ENCODE measurements around the gene SFMBT1.

Gene SFMBT1

GRCh38 chr3:52930748-52931147 is 115.1 kb downstream of the SFMBT1 start:
- DNase-seq (ENCODE audit: insufficient read length, low spot score): peak; percentile 10
- no peak for FAIRE-seq

DNA sequence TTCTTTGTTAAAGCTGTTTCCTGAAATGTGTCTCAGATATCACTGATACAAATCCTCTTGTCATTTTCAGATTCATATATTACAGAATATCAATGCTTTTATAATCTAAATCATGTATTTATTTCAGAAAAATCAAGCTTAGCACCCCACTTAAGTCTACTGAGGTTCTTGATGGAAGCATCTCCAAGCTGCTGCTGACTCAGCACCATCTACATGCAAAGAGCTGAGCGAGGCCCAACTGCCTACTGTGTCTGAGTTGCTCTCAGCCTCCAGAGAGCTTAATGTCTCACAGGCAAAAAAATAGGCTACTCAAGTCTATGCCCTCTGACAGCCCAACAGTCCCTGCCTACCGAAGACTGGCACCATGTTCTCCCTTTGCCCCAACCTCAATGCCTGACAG is 119.3 kb downstream of the SFMBT1 start:
- DNase-seq (ENCODE audit: insufficient read length, low spot score): no peak
- FAIRE-seq: no peak

- DNase-seq (ENCODE audit: insufficient read length, low spot score) (no peak), FAIRE-seq (no peak)
Measured at GRCh38 chr3:52925405-52926313, 120.2 kb downstream of the SFMBT1 start.

GRCh38 chr3:52923963-52924362 is 121.9 kb downstream of the SFMBT1 start:
- DNase-seq (ENCODE audit: insufficient read length, low spot score) (no peak), FAIRE-seq (no peak)

- no peak for DNase-seq (ENCODE audit: insufficient read length, low spot score)
Measured at GRCh38 chr3:52920841-52921240, 125.0 kb downstream of the SFMBT1 start.

DNA sequence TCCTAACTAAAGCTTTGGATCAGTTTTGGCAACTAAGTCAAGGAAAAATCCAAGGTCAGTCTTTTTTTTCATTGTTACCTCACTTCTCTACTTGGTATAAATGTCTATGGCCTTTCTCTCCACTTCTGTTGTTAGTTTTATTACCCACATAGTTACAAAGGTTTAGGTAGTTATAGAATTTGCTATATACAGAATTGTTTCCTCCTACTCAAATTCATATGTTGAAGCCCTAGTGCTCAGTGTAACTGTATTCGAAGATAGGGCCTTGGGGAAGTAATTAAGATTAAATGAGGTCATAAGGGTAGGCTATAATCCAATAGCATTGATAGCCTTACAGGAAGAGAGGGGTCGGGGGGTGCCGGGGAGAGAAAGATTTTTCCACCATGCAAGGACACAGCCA is 128.8 kb downstream of the SFMBT1 start:
- DNase-seq (ENCODE audit: insufficient read length, low spot score): no peak
- no peak for FAIRE-seq

More at GRCh38 chr3:52920841-52921240, 125.0 kb downstream of the SFMBT1 start:
- FAIRE-seq: no peak

DNA sequence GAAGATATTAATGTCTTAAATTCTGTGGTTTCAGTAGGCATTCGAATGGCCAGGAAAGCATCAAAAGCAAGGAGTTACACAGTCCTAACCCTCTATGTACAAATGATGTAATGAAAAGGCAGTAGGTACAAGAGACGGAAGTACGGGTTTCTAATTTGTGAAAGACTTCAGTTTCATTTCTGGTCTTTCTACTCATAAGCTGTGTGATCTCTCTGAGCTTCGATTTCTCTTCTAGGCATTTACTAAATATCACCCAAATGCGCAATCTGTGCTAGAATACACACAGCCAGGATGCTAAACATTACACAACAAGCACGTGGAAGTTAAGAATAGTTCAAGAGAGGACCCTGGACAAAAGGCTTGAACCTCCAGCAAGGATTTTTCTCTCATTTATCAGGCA is 130.6 kb downstream of the SFMBT1 start:
- DNase-seq (ENCODE audit: insufficient read length, low spot score) (no peak), FAIRE-seq (no peak)

DNA sequence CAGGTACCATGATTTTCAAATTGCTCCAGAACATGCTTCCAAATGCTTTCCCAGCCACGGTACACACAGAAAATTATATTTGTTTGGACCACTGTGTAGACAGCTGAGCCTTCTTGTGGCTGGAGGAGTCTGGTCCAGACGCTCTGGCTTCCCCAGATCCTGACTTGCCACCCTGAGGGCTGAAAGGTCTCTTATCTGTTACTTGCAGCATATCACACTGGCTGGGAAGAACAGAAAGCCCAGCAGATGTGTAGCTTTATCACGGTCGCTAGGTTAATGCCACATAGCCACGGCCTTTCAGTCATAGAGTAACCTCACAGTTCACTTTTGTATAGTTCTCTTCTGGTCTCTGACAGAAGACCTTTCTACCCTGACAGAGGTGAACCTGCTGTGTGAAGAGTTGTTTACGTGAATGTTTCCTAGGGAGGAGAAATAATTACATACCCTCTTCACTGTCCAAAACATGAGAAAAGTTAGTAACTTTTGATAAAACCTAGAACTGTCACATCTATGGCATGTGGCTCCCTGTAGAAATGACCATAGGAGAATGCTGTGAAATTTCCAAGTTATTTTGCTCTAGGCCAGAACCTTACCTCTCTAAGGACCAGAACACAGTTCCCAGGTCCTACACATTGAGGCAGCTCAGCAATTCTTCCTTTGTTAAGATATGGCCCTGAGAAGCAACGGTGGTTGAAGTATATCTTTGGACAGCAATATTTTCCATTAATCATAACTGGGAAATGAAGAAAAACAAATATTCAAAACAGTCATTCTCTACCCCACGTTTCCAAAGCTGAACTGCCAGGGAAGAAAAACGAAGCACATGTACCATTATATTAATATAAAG is 132.8 kb downstream of the SFMBT1 start:
- FAIRE-seq: no peak

DNA sequence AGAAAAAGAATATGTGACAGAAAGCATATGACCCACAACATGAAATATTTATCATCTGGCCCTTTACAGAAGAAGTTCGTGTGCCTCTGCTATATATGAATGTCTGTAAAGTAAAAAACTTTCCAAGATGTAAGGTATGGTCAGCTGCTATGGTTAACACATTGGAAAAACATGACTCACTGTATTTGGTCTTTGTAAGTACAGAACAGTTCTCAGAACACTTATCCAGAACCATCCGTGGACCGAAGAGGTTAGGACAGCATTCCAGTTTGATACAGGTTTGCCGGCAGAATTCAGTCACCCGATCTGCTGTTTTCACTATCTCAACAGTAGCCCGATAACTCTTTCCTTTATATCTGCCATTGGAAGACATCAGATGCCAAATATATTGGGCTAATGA is 135.1 kb downstream of the SFMBT1 start:
- FAIRE-seq (no peak), DNase-seq (ENCODE audit: insufficient read length, low spot score) (no peak)

More for the DNA sequence above, 132.8 kb downstream of the SFMBT1 start:
- DNase-seq (ENCODE audit: insufficient read length, low spot score): no peak

- no peak for FAIRE-seq
- no peak for DNase-seq (ENCODE audit: insufficient read length, low spot score)
Measured at GRCh38 chr3:52907497-52907896, 138.4 kb downstream of the SFMBT1 start.

- DNase-seq (ENCODE audit: insufficient read length, low spot score) (no peak), FAIRE-seq (no peak)
Measured at GRCh38 chr3:52904552-52904951, 141.3 kb downstream of the SFMBT1 start.

GRCh38 chr3:52904000-52904399 is 141.9 kb downstream of the SFMBT1 start:
- DNase-seq (ENCODE audit: insufficient read length, low spot score) (no peak), FAIRE-seq (peak; percentile 51)

- peak; percentile 96 for DNase-seq (ENCODE audit: insufficient read length, low spot score)
- peak; percentile 60 for FAIRE-seq
Measured at GRCh38 chr3:52897130-52898122, 148.4 kb downstream of the SFMBT1 start, which contains the start of gene STIMATE. TSS of gene STIMATE (minus strand) at chr3:52897548. CDS start at chr3:52897450, 98 bp downstream.

GRCh38 chr3:52896613-52897012 is 149.3 kb downstream of the SFMBT1 start:
- DNase-seq (ENCODE audit: insufficient read length, low spot score) (no peak), FAIRE-seq (peak; percentile 90)

- DNase-seq (ENCODE audit: insufficient read length, low spot score): no peak
- FAIRE-seq: peak; percentile 66
Measured at GRCh38 chr3:52896151-52896550, 149.7 kb downstream of the SFMBT1 start.

DNA sequence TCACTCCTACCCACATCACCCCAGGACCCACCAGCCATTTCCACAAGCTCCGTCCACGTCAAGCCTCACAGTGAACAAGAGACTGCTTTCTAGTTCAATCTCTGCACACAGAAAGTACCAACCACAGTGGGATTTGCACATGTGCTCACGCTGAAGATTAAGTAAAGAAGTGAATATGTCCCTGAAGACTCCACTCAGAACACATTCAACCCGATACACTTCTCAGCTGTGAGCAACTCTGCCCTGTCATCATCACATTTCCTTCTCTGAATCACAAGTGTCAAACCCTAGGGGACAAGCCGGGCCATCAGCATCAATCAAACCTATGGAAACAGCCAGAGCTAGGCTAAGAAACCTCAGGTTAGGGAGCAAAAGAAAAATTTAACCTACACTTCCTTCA is 150.5 kb downstream of the SFMBT1 start:
- DNase-seq (ENCODE audit: insufficient read length, low spot score) (no peak), FAIRE-seq (peak; percentile 21)

DNA sequence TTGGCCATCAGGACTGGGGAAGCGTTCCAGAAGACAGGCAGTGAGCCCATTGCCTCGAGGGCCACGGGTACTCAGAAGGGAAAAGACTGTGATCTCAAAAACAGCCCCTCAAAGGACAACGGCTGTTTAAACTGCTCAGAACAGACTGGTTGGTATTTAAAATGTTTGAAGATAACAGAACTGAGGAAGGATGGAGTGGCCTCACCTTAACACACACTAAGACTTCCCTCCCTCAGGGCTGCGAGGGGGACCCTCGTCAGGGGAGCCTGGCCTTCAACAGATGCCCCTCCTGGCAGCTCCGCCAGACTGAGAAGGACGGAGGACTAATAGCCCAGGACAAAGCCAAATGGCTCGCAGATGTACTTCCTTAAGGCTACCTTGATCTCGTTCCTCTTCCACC is 151.1 kb downstream of the SFMBT1 start:
- FAIRE-seq: no peak
- no peak for DNase-seq (ENCODE audit: insufficient read length, low spot score)

GRCh38 chr3:52893723-52894122 is 152.2 kb downstream of the SFMBT1 start:
- DNase-seq (ENCODE audit: insufficient read length, low spot score) (no peak), FAIRE-seq (no peak)

DNA sequence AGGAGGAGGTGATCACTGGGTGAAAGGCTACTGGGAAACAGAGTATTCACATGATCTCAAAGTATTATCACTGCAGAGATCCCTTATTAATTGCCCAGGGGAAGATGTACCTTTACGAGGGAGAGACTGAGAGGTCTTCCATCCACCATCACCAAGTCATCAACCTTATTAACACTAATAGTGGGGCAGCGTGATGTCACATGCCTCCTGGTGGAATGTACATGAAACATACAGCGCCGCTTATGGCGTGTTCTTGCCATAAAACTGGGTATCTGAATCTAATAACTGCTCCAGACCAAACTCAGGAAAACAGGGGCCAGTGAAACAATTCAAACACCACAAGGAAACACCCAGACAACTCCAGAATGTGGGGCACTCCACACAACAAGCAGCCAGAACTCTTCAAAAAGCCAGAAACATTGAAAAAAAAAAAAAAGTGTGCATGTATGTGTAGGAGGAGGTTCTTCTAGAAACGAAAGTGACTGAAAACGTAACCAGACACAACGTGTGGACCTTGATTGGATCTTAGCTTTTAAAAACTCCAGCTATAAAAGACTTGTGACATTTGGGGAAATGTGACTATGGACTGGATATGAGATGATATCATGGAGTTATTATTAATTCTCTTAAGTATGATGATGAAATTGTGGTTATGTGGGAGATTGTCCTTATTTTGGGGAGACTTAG is 153.1 kb downstream of the SFMBT1 start:
- no peak for DNase-seq (ENCODE audit: insufficient read length, low spot score)
- peak; percentile 66 for FAIRE-seq

DNA sequence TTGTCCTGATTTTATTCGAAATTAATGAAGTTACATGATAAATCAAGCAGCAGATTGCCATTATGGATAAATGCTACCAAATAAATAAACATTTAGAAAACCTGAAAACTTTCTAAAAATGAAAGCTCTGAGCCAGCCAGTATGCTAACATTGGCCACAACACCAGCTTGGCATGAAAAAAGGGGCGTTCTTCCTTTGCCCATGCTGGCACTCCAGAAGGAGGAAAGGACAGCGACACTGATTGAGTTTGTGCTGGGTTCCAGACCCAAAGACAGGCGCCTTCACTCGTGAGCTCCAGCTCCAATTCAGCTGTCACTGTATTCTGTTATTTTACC is 153.6 kb downstream of the SFMBT1 start:
- FAIRE-seq (peak; percentile 8), DNase-seq (ENCODE audit: insufficient read length, low spot score) (no peak)

Measured in GM19239 (cell line).